Ecto neural progenitor cell (in vitro differentiated cells): ENCODE measurements around the gene TAPBPL.
"Not testable (repeated sequence)": the region's sequence is repeated elsewhere in the genome, so short reads cannot be mapped to it uniquely, and the experiment has no call there.

Experiments used
- DNase-seq: peaks from one replicate; pipeline ENCODE4 v3.0.0-alpha.2; 2018; ENCODE audit warnings: low spot score

The TAPBPL gene

DNA sequence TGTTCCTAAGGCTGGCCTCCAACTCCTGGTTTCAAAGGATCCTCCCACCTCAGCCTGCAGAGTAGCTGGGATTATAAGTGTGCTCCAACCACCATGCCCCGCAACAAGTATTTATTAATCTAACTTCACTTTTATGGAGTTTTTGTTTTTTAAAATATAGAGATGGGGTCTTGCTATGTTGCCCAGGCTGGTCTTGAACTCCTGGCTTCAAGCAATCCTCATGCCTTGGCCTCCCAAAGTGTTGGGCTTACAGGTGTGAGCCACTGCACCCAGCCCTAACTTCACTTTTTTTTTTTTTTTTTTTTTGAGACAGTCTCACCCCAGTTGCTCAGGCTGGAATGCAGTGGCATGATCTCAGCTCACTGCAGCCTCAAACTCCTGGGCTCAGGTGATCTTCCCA is 38.8 kb downstream of the TAPBPL start:
- DNase-seq, result not testable (repeated sequence)

DNA sequence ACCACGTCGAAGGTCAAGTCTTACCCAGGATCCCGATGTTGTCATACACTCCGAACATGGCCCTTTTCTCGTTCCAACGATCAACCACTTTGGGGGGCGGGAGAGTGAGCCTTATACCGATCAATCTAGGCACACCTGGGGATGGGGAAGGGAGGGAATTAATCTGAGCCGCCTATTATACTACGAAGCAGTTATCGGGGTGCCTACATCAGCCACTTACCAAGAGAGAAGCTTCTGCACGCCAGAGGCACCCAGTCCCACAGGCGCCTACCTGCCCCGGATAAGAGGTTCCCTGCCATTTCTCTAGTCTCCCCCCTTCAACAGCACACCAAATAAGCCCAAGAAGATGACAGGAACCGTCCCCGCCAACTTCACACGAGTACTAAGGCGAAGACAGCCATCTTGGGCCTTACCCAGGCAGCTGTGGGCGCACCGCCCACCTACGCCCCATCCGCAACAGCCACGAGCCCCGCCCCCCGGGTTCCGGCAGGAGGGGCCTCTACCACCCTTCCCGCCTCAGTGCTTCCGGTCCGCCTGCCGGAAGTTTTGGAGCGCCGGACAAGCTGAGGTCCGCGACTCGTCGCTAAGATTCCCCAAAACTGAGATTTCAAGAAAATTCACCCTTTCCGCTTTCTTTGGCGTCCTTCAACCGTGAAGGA is 41.1 kb downstream of the TAPBPL start, which contains the start of gene MRPL51:
TSS of gene MRPL51 (minus strand) at position 425 of the 659 bp plus-strand sequence. CDS start at position 299, 126 bp downstream.
- peak; percentile 99 for DNase-seq

DNA sequence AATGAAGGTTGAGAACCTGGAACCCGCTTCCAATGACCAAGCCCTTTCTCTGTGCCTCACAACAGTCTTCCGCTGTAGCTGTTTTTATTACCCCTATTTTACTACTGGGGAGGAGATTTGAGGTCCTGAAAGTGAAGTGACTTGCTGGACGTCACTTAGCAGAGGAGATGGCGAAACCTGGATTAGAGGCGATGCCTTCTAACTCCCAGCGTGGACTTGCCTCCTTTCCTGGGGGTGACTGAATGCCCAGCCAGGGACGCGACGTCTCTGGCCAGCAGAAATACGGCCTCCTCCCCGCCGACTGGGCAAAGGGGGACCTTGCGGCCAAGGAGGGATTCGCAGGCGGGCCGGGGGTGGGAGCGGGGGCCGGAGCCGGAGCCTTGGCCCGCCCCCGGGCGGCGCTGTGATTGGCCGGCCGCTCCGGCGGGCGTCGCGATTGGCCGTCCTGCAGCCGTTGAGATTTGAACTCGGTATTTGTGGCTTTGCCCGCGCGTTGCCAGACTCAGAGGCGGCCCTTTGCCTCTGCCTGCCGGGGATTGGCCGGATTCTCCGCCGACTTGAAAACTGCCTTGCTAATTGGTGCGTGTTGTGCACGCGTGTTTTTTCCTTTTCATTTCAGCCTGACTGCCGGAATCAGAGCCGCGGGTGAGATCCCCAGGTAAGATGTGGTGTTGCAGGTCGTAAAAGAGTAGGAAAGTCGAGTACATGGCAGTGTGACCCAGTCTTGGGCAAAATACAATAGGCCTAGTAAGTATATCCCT is 41.8 kb downstream of the TAPBPL start, which contains the start of gene NCAPD2:
TSS of gene NCAPD2 (plus strand) at position 606 of the 761 bp plus-strand sequence. CDS start 997 bp downstream, outside the sequence.
- peak; percentile 99 for DNase-seq

DNA sequence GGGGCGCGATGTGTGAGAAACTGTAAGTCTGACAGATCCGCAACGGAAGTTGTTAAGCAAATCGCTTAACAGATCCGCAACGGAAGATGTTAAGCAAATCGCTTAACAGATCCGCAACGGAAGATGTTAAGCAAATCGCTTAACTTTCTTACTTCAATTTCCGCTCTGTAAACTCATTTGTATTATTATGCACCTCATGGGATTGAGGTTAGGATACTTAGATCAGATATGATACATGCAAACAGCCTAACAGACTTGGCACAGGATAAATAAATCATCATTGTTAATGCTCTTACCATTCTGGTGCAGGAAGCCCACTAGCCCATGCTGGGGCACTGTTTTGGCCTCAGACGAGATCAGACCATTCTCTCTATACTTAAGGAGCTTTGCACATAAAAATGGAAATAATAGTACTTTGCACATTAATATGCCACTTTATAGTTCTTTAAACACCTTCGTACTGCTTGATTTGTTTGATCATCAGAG is 42.5 kb downstream of the TAPBPL start:
- no peak for DNase-seq

DNA sequence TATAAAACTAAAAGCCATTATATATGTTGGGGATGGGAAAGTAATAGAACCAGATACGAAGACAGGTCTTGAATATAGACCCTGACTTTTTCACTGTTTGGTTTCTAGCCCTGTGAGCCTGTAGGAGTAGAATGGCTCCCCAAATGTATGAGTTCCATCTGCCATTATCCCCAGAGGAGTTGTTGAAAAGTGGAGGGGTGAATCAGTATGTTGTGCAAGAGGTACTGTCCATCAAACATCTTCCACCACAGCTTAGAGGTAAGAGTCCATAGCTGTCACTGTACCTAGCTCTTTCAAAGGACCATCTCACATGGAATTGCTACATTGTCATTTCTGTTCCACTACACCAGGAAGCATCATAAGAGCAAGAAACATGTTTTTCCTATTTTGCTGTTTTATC is 43.1 kb downstream of the TAPBPL start:
- no peak for DNase-seq

DNA sequence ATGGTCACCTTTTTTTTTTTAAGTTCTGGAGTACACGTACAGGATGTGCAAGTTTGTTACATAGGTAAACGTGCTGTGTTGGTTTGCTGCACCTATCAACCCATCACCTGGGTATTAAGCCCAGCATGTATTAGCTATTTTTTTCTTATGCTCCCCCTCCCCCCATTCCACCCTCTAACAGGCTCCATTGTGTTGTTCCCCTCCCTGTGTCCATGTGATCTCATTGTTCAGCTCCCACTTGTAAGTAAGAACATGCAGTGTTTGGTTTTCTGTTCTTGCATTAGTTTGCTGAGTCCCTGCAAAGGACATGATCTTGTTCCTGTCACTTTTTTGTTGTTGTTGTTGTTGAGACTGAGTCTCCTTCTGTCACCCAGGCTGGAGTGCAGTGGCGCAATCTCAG is 45.4 kb downstream of the TAPBPL start:
- not testable (repeated sequence) for DNase-seq

DNA sequence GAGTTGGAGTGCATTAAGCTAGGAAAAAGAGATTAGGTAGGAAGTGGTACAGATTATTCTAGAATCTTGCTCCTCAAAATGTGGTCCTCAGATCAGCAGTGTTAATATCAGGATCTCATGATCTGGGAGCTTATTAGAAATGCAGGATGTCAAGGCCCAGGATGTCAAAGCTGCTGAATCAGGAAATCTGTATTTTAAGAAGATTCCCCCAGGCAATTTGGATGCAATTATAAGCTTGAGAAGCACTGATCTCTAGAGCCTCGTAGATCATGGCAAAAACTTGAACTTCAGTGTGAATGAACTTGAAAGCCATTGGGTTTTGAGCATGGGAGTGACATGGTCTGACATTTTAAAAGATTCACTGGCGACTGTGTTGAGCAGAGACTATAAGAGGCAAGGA is 48.6 kb downstream of the TAPBPL start:
- DNase-seq, result no peak

DNA sequence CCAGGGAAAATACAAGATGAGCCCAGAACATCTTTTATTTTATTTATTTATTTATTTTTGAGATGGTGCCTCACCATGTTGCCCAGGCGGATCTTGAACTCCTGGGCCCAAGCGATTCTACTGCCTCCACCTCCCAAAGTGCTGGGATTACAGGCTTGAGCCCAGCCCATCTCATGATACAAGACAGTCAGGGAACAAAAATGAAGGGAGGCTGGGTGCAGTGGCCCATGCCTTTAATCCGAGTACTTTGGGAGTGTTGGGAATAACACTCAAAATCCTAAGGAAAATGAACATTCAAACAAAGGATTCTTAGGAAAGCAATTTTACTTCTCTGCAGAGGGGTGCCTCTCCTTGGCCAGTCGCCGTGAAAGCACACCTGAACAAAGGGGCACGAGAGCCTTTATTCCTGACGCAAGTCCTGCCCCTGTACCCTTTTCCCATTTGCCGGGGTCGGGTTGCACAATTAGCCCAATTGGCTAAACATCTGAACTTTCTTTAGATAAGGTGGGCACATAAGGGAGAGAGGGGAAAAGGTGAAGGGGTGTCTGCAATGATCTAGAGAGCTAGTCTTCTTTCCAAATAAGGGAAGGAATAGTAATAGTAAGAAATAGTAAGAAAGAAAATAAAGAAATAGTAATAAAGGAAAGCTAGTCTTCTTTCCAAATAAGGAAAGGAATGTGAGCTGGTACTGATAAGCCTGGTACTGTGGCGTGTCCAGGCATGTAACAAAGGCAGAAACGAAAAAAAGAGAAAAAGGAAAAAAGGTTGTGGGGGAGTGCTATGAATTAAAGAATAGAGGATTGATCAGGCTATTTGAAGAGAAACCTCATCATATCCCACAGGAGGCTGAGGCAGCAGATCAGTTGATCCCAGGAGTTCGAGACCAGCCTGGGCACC is 55.5 kb downstream of the TAPBPL start:
- DNase-seq, result peak; percentile 51

DNA sequence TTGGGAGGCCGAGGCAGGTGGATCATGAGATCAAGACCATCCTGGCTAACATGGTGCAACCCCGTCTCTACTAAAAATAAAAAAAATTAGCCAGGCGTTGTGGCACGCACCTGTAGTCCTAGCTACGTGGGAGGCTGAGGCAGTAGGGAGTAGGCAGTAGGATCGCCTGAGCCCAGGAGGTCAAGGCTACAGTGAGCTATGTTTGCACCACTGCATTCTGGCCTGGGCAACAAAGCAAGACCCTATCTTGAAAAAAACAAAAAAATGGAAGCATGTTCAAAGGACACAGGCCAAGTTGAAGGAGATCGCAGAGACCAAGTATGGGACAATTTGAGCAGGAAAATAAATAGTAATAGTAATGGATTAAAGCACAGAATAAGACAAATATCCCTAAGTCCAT is 56.2 kb downstream of the TAPBPL start:
- DNase-seq, result no peak
